Measurements from ENCODE around the gene CNOT9. TPM values are rescaled to one million over a fixed set of nuclear protein-coding genes. Genes with fewer than 3 reads are reported as not detected.
"Not testable (repeated sequence)": the region's sequence is repeated elsewhere in the genome, so short reads cannot be mapped to it uniquely, and the experiment has no call there.

Gene CNOT9, protein sequence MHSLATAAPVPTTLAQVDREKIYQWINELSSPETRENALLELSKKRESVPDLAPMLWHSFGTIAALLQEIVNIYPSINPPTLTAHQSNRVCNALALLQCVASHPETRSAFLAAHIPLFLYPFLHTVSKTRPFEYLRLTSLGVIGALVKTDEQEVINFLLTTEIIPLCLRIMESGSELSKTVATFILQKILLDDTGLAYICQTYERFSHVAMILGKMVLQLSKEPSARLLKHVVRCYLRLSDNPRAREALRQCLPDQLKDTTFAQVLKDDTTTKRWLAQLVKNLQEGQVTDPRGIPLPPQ
- total RNA-seq = 10 to 100 TPM; 20.3 to 26.2 TPM

DNA sequence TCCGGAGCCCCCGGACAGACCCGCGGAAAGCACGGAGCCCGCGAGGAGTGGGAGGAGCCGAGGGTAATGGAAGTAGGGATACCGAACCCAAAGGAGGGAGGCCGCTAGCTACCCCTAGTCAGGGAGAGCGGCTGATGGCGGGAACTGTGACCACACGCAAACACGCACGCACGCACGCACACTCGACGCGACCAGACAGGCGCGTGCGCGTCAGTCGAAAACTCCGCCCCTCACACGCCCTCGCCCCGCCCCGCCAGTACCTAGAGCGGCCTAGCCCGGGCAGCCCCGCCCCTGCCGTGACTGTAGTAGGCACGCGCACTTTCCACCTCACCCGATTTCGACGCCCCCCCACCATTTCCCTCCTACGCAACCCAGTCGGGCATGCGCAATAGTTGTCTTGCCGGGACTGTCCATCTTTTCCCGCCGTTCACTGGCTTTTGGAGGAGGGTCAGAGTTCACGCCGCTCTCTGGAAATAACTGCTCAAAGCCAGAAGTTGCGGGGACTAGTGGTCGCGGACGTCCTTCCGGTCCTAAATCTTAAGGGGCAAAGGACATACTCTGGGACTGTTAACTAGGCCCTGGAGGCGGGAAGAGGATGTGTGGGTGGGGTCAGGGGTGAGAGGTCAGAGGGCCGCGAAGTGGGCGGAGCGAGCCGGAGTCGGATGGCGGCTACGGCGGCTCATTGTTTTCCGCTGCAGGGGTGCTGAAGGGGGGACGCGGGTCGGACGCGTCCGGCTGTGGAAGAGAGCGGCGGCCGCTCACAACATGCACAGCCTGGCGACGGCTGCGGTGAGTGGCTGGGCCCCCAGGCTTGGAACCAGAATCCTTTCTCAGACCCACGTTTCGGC lies at the start of gene CNOT9, which contains the start of gene USP37:
Gene CNOT9 (plus strand): TSS at position 650 of the 848 bp plus-strand sequence. CDS start 116 bp downstream, at position 766.
Gene USP37 (minus strand): TSS at position 162 of the 848 bp plus-strand sequence. CDS start 9,698 bp downstream, outside the sequence.
- H3K27me3 ChIP-seq = no peaks in the 10 kb centered on the region
- H3K36me3 ChIP-seq = peaks cover 8% of the 10 kb centered on the region
- no peaks in the 10 kb centered on the region for H3K9me3 ChIP-seq
- peak; percentile 99 for DNase-seq (ENCODE audit: low spot score)
- peaks cover 0 to 43% of the 10 kb centered on the region in 2 donors for H3K4me1 ChIP-seq
- TF ChIP-seq, protein P1, sequence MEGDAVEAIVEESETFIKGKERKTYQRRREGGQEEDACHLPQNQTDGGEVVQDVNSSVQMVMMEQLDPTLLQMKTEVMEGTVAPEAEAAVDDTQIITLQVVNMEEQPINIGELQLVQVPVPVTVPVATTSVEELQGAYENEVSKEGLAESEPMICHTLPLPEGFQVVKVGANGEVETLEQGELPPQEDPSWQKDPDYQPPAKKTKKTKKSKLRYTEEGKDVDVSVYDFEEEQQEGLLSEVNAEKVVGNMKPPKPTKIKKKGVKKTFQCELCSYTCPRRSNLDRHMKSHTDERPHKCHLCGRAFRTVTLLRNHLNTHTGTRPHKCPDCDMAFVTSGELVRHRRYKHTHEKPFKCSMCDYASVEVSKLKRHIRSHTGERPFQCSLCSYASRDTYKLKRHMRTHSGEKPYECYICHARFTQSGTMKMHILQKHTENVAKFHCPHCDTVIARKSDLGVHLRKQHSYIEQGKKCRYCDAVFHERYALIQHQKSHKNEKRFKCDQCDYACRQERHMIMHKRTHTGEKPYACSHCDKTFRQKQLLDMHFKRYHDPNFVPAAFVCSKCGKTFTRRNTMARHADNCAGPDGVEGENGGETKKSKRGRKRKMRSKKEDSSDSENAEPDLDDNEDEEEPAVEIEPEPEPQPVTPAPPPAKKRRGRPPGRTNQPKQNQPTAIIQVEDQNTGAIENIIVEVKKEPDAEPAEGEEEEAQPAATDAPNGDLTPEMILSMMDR (IDR thresholded peaks at IDR 0.05) = no peak
- H3K4me3 ChIP-seq = peak within 1 kb of the TSS; percentile 74 to 81
- H3K27ac ChIP-seq = peak within 1 kb of the TSS; percentile 97 to 98

DNA sequence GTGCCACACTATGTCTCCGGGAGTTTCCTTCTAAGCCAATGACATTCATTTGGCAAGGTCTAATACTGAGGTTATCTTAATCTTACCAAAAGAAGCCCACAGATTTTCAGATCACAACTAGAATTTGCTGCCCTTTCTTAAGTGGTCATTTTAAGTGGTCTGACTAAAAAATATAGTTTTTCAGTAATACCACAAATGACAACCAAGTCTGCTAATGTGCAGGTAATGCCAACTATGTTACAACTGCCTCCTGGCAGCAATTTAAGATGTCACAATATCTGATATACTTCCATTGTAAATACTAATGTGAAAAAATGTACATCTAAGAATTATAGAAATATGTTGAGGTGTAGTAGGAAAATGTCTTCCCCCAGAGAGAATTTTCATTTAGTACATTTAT lies 49.8 kb upstream of the CNOT9 start:
- no peak overlapping the region for H3K27ac ChIP-seq
- peaks cover 5% of the 10 kb centered on the region for H3K36me3 ChIP-seq
- H3K4me3 ChIP-seq = no peak overlapping the region
- TF ChIP-seq, protein P1 (IDR thresholded peaks at IDR 0.05) = no peak
- no peak for DNase-seq (ENCODE audit: low spot score)
- no peaks in the 10 kb centered on the region for H3K27me3 ChIP-seq
- H3K9me3 ChIP-seq = peaks cover 0 to 3% of the 10 kb centered on the region in 2 donors
- no peaks in the 10 kb centered on the region for H3K4me1 ChIP-seq

DNA sequence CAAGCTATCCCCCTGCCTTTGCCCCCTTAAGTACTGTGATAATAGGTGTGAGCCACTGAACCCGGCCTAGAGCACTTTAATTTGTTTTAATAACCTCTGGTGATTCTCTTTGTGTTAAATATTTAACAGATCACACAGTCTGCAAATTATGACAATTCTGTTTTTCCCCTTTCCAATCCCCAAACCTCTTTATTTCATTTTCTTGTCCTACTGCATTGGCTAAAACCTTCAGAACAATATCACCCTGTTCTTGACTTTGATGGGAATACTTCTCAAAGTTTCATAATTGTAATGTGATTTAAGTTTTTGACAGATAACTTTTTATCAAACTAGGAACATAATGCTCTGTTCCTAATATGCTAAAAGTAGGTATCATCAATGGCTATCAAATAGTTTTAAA lies 45.0 kb upstream of the CNOT9 start:
- peaks cover 31% of the 10 kb centered on the region for H3K36me3 ChIP-seq
- H3K4me3 ChIP-seq = no peak overlapping the region
- H3K27me3 ChIP-seq = no peaks in the 10 kb centered on the region
- H3K4me1 ChIP-seq = no peaks in the 10 kb centered on the region
- TF ChIP-seq, protein P1 (IDR thresholded peaks at IDR 0.05) = no peak
- H3K27ac ChIP-seq = no peak overlapping the region
- H3K9me3 ChIP-seq = peaks cover 0 to 7% of the 10 kb centered on the region in 2 donors
- no peak for DNase-seq (ENCODE audit: low spot score)

DNA sequence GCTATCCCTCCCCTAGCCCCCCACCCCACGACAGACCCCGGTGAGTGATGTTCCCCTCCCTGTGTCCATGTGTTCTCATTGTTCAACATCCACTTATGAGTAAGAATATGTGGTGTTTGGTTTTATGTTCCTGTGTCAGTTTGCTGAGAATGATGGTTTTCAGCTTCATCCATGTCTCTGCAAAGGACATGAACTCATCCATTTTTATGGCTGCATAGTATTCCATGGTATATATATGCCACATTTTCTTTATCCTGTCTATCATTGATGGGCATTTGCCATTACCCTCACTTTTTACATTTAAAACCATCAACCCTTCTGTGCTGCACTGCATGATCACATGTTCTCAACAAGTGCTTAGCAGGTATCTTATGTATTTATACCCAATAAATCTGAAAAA lies 40.2 kb upstream of the CNOT9 start:
- not testable (repeated sequence) for H3K4me3 ChIP-seq; DNase-seq (ENCODE audit: low spot score); H3K27me3 ChIP-seq; H3K9me3 ChIP-seq; H3K4me1 ChIP-seq; H3K27ac ChIP-seq
- H3K36me3 ChIP-seq = peaks cover 57% of the 10 kb centered on the region

DNA sequence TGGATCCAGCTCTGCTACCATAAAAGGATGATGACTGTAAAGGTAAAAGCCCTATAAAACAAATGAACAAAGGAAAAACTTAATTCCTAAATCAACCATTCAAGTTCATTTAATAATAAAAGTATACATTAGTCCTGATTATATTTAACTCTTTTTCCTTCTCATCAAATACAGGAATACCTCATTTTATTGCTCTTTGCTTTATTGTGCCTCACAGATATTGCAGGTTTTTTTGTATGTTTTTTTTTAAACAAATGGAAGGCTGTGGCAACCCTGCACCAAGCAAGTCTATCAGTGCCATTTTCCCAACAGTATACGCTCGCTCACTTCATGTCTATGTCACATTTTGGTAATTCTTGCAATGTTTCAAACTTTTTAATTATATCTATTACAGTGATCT lies 38.6 kb upstream of the CNOT9 start:
- no peaks in the 10 kb centered on the region for H3K27me3 ChIP-seq
- H3K4me3 ChIP-seq = no peak overlapping the region
- no peak for DNase-seq (ENCODE audit: low spot score)
- TF ChIP-seq, protein P1 (IDR thresholded peaks at IDR 0.05) = no peak
- no peaks in the 10 kb centered on the region for H3K4me1 ChIP-seq
- peaks cover 69% of the 10 kb centered on the region for H3K36me3 ChIP-seq
- no peak overlapping the region for H3K27ac ChIP-seq
- H3K9me3 ChIP-seq = no peaks in the 10 kb centered on the region
